Epithelial cell of prostate (primary cell): Measurements from ENCODE around the gene ANKHD1.
"Not testable (repeated sequence)": the region's sequence is repeated elsewhere in the genome, so short reads cannot be mapped to it uniquely, and the experiment has no call there.

Source experiments
- DNase-seq: peaks from one replicate; pipeline ENCODE4 v3.0.0-alpha.2; 2011; ENCODE audit warnings: low read depth, low spot score
- H3K27ac ChIP-seq: fragments of 450-650 bp; 2 replicates; pipeline ENCODE4 v1.5.1; 2017; ENCODE audit warnings: mild to moderate bottlenecking

The ANKHD1 gene

DNA sequence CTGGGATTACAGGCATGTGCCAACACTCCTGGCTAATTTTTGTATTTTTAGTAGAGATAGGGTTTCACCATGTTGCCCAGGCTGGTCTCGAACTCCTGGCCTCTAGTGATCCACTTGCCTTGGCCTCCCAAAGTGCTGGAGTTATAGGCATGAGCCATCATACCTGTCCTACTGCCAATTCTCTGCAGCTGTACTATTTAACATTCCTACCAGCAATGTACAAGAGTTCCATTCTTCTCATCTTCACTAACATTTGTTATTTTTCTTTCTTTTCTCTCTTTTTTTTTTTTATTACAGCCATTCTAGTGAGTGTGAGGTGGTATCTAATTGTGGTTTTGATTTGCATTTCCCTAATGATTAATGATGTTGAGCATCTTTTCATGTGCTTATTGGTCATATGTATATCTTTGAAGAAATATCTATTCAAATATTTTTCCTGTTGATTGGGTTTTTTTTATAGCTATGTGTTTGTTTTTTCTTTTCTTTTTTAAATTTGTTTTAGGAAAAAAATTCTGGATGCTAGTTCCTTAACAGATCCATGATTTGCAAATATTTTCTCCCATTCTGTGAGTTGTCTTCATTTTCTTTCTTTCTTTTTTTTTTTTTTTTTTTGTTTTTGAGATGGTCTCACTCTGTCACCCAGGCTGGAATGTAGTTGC lies 17.4 kb downstream of the ANKHD1 start:
- H3K27ac ChIP-seq = no peak overlapping the region
- no peak for DNase-seq

DNA sequence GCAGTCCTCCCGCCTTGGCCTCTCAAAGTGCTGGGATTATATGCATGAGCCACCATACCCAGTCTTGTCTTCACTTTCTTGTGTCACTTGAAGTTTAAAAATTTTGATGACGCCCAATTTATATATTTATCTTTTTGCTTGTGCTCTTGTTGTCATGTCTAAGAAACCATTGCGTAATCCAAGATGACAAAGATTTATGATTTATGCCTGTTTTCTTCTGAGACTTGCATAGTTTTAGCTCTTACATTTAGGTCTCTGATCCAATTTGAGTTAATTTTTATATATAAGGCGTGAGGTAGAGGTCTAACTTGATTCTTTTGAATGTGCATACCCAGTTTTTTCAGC lies 18.6 kb downstream of the ANKHD1 start:
- H3K27ac ChIP-seq = no peak overlapping the region
- DNase-seq = no peak

- DNase-seq = no peak
- no peak overlapping the region for H3K27ac ChIP-seq
These were observed 19.2 kb downstream of the ANKHD1 start for GRCh38 chr5:140420665-140421361.

GRCh38 chr5:140421375-140421774 lies 19.7 kb downstream of the ANKHD1 start:
- DNase-seq = not testable (repeated sequence)

DNA sequence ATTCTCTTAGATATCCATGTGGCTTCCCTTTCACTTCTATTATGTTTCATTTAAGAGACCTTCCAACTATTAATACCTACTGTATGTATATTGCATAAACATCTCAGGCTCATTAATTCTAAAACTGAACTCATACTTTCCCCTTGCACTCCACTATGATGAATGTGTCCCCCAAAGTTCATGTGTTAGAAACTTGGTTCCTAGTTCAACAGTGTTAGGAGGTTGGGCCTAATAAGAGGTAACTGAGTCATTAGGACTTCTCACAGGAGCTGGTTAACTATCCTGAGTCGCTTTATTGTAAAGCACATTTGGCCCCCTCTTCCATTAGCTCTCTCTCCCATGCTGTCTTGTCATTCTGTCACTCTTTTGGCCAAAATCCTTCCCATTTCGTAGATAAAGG lies 22.0 kb downstream of the ANKHD1 start:
- DNase-seq = no peak
- H3K27ac ChIP-seq = no peak overlapping the region

More at GRCh38 chr5:140421375-140421774, 19.7 kb downstream of the ANKHD1 start:
- H3K27ac ChIP-seq = not testable (repeated sequence)

- H3K27ac ChIP-seq = no peak overlapping the region
- no peak for DNase-seq
These were observed 22.5 kb downstream of the ANKHD1 start for GRCh38 chr5:140424135-140424534.

GRCh38 chr5:140427726-140428125 lies 26.1 kb downstream of the ANKHD1 start:
- DNase-seq = not testable (repeated sequence)

GRCh38 chr5:140429724-140430123 lies 28.1 kb downstream of the ANKHD1 start:
- H3K27ac ChIP-seq = no peak overlapping the region
- no peak for DNase-seq

More at GRCh38 chr5:140427726-140428125, 26.1 kb downstream of the ANKHD1 start:
- not testable (repeated sequence) for H3K27ac ChIP-seq

- no peak for DNase-seq
- H3K27ac ChIP-seq = no peak overlapping the region
These were observed 30.6 kb downstream of the ANKHD1 start for GRCh38 chr5:140432212-140432611.

DNA sequence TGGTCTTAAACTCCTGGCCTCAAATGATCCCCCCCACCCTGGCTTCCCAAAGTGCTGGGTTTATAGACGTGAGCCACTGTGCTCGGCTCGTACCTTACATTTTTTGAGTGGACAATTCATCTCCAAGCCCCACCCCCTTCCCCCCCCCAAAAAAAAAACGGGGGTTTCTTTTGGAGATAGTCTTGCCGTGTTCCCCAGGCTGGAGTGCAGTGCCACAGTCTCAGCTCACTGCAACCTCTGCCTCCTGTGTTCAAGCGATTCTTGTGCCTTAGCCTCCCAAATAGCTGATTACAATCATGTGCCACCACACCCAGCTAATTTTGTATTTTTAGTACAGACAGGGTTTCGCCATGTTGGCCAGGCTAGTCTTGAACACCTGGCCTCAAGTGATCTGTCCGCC lies 31.3 kb downstream of the ANKHD1 start:
- no peak overlapping the region for H3K27ac ChIP-seq
- DNase-seq = no peak

DNA sequence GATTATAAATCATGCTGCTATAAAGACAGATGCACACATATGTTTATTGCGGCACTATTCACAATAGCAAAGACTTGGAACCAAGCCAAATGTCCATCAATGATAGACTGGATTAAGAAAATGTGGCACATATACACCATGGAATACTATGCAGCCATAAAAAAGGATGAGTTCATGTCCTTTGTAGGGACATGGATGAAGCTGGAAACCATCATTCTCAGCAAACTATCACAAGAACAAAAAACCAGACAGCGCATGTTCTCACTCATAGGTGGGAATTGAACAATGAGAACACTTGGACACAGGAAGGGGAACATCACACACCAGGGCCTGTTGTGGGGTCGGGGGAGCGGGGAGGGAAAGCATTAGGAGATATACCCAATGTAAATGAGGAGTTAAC lies 55.7 kb downstream of the ANKHD1 start:
- not testable (repeated sequence) for H3K27ac ChIP-seq, DNase-seq

DNA sequence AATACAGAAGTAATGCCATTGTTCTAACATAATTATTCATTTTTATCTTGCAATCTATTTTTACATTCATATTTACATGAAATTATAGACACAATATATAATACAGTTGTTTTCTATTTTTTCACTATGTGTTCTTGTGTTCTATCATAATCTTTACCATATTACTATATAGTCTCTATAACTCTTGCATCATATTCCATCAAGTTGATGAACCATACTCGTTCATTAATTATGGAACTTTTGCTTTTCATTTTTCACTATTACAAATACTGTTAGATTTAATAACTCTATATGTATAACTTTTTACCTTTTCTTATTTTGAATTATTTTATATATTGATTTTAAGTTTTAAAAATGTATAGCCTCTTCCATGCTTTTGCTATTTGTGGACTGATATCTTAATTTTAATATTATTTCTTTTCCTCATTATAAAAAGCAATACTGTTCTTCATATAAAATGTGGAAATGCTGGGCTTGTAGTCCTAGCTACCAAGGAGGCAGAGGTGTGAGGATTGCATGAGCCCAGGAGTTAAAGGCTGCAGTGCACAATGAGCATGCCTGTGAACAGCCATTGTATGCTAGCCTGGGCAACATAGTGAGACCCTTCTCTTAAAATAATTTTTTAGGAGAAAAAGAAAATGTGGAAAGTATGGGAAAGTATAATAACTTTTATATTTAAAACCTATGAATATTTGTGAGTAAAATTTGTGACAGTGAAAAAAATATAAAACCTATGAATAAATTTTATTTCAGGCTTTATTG lies 65.5 kb downstream of the ANKHD1 start:
- DNase-seq = no peak

GRCh38 chr5:140468188-140468587 lies 66.6 kb downstream of the ANKHD1 start:
- no peak for DNase-seq
- H3K27ac ChIP-seq = no peak overlapping the region

More for the DNA sequence above, 65.5 kb downstream of the ANKHD1 start:
- H3K27ac ChIP-seq = no peak overlapping the region

DNA sequence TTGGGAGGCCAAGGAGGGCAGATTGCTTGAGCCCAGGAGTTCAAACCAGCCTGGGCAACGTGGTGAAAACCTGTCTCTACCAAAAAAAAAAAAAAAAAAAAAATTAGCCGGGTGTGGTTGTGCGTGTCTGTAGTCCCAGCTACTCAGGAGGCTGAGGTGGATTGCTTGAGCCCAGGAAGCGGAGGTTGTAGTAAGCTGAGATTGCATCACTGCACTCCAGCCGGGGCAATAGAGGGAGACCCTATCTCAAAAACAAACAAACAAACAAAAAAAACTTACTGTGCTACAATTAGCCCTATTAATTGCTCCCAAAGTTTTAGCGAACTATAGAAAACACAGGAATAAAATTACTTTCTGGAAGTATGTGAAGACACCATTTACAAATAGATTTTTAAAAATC lies 67.6 kb downstream of the ANKHD1 start:
- H3K27ac ChIP-seq = no peak overlapping the region
- DNase-seq = no peak

- no peak overlapping the region for H3K27ac ChIP-seq
- DNase-seq = no peak
These were observed 78.8 kb downstream of the ANKHD1 start for GRCh38 chr5:140480310-140481014.

DNA sequence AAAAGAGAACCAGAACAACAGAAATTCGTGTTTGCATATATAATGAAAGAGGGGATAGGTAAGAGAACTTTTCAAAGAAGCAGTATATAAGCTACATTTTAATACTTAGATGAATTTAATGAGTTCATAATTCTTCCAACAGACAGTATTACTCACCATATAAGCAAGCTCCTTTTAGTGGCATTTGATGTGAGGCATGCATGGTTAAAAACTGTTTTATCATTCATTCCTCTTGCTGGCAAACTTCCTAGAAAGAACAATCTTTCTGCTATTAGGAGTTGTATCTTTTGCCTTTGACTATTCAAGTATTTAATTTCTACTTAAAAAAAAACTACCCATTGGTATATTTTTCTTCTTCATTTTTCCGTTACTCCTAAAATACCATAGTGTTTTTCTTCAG lies 80.1 kb downstream of the ANKHD1 start:
- no peak for DNase-seq

DNA sequence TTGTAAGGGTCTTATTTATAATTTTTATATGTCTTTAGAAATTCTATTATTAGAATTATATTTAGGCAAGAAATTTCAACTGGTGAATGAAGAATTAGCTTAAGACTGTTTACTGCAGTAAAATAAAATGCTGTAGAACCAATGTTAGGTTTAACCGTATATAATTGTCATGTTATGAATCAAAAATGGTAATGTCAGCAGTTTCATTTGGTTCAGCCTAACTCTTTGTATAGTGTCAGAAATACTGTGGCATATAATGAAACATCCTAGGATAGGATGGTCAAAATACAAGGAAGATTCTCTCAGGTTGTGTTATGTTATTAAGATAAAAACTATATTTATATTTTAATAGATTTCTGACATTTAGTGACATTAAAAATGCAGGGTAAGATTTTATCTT lies 81.4 kb downstream of the ANKHD1 start:
- no peak for DNase-seq
- H3K27ac ChIP-seq = no peak overlapping the region

More for the DNA sequence above, 80.1 kb downstream of the ANKHD1 start:
- no peak overlapping the region for H3K27ac ChIP-seq

DNA sequence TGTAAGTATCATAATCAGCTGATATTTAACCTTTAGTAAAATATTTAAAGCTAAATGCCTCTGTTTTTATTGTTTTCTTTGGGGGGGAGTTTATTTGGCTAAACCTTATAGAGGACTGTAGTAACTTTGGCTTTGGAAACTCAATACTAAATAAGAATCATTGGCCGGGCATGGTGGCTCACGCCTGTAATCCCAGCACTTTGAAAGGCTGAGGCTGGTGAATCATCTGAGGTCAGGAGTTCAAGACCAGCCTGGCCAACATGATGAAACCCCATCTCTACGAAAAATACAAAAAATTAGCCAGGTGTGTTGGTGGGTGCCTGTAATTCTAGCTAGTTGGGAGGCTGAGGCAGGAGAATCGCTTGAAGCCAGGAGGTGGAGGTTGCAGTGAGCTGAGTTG lies 86.5 kb downstream of the ANKHD1 start:
- not testable (repeated sequence) for DNase-seq, H3K27ac ChIP-seq

GRCh38 chr5:140488914-140489313 lies 87.3 kb downstream of the ANKHD1 start:
- no peak overlapping the region for H3K27ac ChIP-seq
- no peak for DNase-seq

GRCh38 chr5:140497897-140498296 lies 96.3 kb downstream of the ANKHD1 start:
- no peak for DNase-seq
- H3K27ac ChIP-seq = no peak overlapping the region

DNA sequence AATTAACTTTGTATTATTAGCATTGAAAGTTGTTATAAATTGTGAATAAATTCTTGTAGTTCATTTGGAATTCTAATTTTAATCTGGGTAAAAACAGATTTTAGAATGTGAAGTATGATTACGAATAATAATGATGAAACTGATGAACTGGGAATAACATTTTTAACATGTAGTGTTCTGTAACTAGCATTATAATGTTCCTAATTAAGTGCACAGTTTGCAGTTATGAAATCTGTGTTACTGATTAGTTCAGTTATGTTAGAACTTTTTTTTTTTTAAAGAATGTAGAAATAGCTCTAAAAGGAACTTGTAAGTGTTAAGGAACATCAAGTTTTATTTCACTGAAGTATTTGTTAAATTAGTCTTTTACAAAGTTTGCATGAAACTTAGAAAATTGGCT lies 97.0 kb downstream of the ANKHD1 start:
- DNase-seq = no peak
- no peak overlapping the region for H3K27ac ChIP-seq
